K562 (cell line): ENCODE data around the gene IQCK. TPM values are rescaled to one million over a fixed set of nuclear protein-coding genes. Genes with fewer than 3 reads are reported as not detected.

ENCODE experiments used
- BRF1 ChIP-seq: IDR thresholded peaks from 3 replicates; pipeline ENCODE4 v1.6.1; 2011; ENCODE audit warnings: borderline replicate concordance, mild to moderate bottlenecking; ENCODE audit not compliant: insufficient read length; ENCODE audit errors: extremely low read depth
- CEBPG ChIP-seq, 3 experiments: fragments of 200-800 bp in 1 of 3; sonication (Bioruptor generic) in 1 of 3; sonication (generic) in 1 of 3; formaldehyde crosslinking in 1 of 3; IDR thresholded peaks in 2 of 3; conservative IDR thresholded peaks in 1 of 3; 2 replicates each; pipeline versions ENCODE4 v1.6.1 to v1.8.0; 2016 to 2022; ENCODE audit warnings: missing compliant biosample characterization in 2 of 3, missing genetic modification characterization in 2 of 3, mild to moderate bottlenecking in 1 of 3, missing genetic modification reagents in 1 of 3
- ETV6 ChIP-seq, 3 experiments: fragments of 150-350 bp in 1 of 3; sonication (generic) in 1 of 3; formaldehyde crosslinking in 1 of 3; IDR thresholded peaks; 2 replicates each; pipeline versions ENCODE4 v1.6.1 to v1.8.0; 2014 to 2022; ENCODE audit warnings: borderline replicate concordance in 2 of 3, low read depth in 2 of 3, antibody characterized with exemption in 1 of 3, low read length in 1 of 3, mild to moderate bottlenecking in 1 of 3, missing genetic modification reagents in 1 of 3
- FOXA3 ChIP-seq, 2 experiments: fragments of 450-650 bp in 1 of 2; sonication (generic) in 1 of 2; formaldehyde crosslinking; IDR thresholded peaks in 1 of 2; conservative IDR thresholded peaks in 1 of 2; 2 replicates each; pipeline versions ENCODE4 v1.4.0 to v1.8.0; 2020 to 2022; ENCODE audit warnings: mild to moderate bottlenecking in 2 of 2, missing genetic modification reagents in 1 of 2
- GTF2A2 ChIP-seq: IDR thresholded peaks from 2 replicates; pipeline ENCODE4 v1.6.1; 2016; ENCODE audit warnings: mild to moderate bottlenecking, missing genetic modification characterization, missing compliant biosample characterization
- IRF2 ChIP-seq: sonication (generic); formaldehyde crosslinking; IDR thresholded peaks from 2 replicates; pipeline ENCODE4 v1.8.1; 2022; ENCODE audit warnings: mild to moderate bottlenecking, missing genetic modification reagents
- KLF16 ChIP-seq: IDR thresholded peaks from 2 replicates; pipeline ENCODE4 v1.6.1; 2016; ENCODE audit warnings: antibody characterized with exemption
- MITF ChIP-seq: IDR thresholded peaks from 2 replicates; pipeline ENCODE4 v1.6.1; 2014; ENCODE audit warnings: antibody characterized with exemption
- PHF20 ChIP-seq: fragments of 450-650 bp; IDR thresholded peaks from 2 replicates; pipeline ENCODE4 v1.6.1; 2018; ENCODE audit not compliant: partially characterized antibody
- STAT5A ChIP-seq: IDR thresholded peaks from 2 replicates; pipeline ENCODE4 v1.6.1; 2012; ENCODE audit warnings: low read length, inconsistent platforms, borderline replicate concordance
- TAL1 ChIP-seq: fragments of 450-650 bp; IDR thresholded peaks from 2 replicates; pipeline ENCODE4 v1.6.1; 2016; ENCODE audit warnings: mild to moderate bottlenecking
- TARDBP ChIP-seq: fragments of 450-650 bp; IDR thresholded peaks from 2 replicates; pipeline ENCODE4 v1.6.1; 2016
- TRIM24 ChIP-seq, 2 experiments: fragments of 450-650 bp; IDR thresholded peaks; 2 replicates each; pipeline ENCODE4 v1.6.1; 2016
- ZBTB40 ChIP-seq, 2 experiments: fragments of 450-650 bp in 1 of 2; sonication (generic) in 1 of 2; formaldehyde crosslinking in 1 of 2; IDR thresholded peaks; 2 replicates each; pipeline versions ENCODE4 v1.7.1 to v1.9.0; 2016 to 2022; ENCODE audit warnings: inconsistent platforms in 1 of 2, mild to moderate bottlenecking in 1 of 2, missing genetic modification reagents in 1 of 2
- ZNF431 ChIP-seq: sonication (generic); formaldehyde crosslinking; IDR thresholded peaks from 2 replicates; pipeline ENCODE4 v1.8.0; 2022; ENCODE audit warnings: mild to moderate bottlenecking, missing genetic modification reagents
- ZNF507 ChIP-seq: conservative IDR thresholded peaks from 2 replicates; pipeline ENCODE4 v1.6.1; 2017; ENCODE audit warnings: missing genetic modification characterization, missing compliant biosample characterization
- polyA plus RNA-seq, 8 experiments: library from polyadenylated mRNA; depleted of rRNA in 4 of 8; stranded (reverse) in 5 of 8; unstranded in 3 of 8; fragments of >200 nt; fragmentation: Nextera tagmentation in 2 of 8; fragmentation: Illumina TruSeq in 1 of 8; extraction: Ambion mirVana in 2 of 8; extraction: Trizol in 1 of 8; gene quantifications; 2 replicates each; pipeline versions ENCODE4 v1.2.1 to v1.2.3, GENCODE V29; 2011 to 2014; ENCODE audit warnings: inconsistent platforms in 1 of 8, missing spikeins in 1 of 8
- total RNA-seq, 7 experiments: library from RNA; depleted of rRNA in 6 of 7; stranded (reverse); fragments of >200 nt in 6 of 7; fragmentation: Illumina TruSeq in 2 of 7; extraction: Trizol in 2 of 7; gene quantifications; 2 replicates each; pipeline versions ENCODE4 v1.2.1 to v1.2.3, GENCODE V29; 2011 to 2021; ENCODE audit warnings: low replicate concordance in 1 of 7

Gene IQCK
- total and polyA plus RNA-seq, 9 of the 15 experiments (the other 6 are each of a cell fraction or from before 2014, with no cell fraction given) = 5.2 to 12.2 (median 7.3) TPM

GRCh38 chr16:19717741-19718623 is at the start of gene IQCK, which contains the start of gene KNOP1 (continued):
- TF ChIP-seq ZBTB40 (IDR thresholded peaks at IDR 0.05) (peak; percentile 98), ZBTB40 (CRISPR knock-in tag; IDR thresholded peaks at IDR 0.05) (no peak), TAL1 (no peak), ZNF431 (CRISPR knock-in tag) (no peak), CEBPG (CRISPR knock-in tag; IDR thresholded peaks at IDR 0.05) (peak; percentile 29; the same call in 1 of the 2 replicates), CEBPG (tag; conservative IDR thresholded peaks at IDR 0.05 in 1 of 2, IDR thresholded peaks at IDR 0.05 in 1 of 2) (no peak), GTF2A2 (no peak), TRIM24 (IDR thresholded peaks at IDR 0.05) (no peak), ETV6 (IDR thresholded peaks at IDR 0.05; ENCODE audit: borderline replicate concordance in 1 of 2, low read depth in 2 of 2, low read length in 1 of 2) (0 out of 4 replicates have a peak, but pooled peaks of 1 of the 2 experiments have one; percentile 10), ETV6 (CRISPR knock-in tag; IDR thresholded peaks at IDR 0.05; ENCODE audit: borderline replicate concordance) (no peak), IRF2 (0 out of 2 replicates have a peak, but pooled peaks have one; percentile 40), FOXA3 (CRISPR knock-in tag; conservative IDR thresholded peaks at IDR 0.05 in 1 of 2, IDR thresholded peaks at IDR 0.05 in 1 of 2) (no peak), STAT5A (no peak), ZNF507 (tag) (no peak), TARDBP (0 out of 2 replicates have a peak, but pooled peaks have one; percentile 14), KLF16 (no peak), PHF20 (peak; percentile 80), BRF1 (no peak), MITF (no peak)
